Heart right ventricle (tissue), 16 donors: ENCODE data around the gene EIF4G1. TPM values are rescaled to one million over a fixed set of nuclear protein-coding genes. Genes with fewer than 3 reads are reported as not detected.

Experiments used
- ATAC-seq, 8 donors: fragments of 200-7000 bp; cut with Tn5 transposase; one replicate each; pipeline ENCODE4 v1.9.1; 2020; ENCODE audit warnings: mild to moderate bottlenecking in 8 of 8, moderate library complexity in 8 of 8, moderate number of reproducible peaks in 1 of 8
- DNase-seq, 2 donors: peaks; one replicate each; pipeline ENCODE4 v3.0.0-alpha.2; 2020
- H3K27ac ChIP-seq, 10 donors: fragments of 200-600 bp; sonication (generic) in 2 of 10; one replicate each; pipeline versions ENCODE4 v1.5.0 to v1.8.0; 2020 to 2022; ENCODE audit warnings: mild to moderate bottlenecking in 3 of 10
- H3K27me3 ChIP-seq, 7 donors: fragments of 200-600 bp; one replicate each; pipeline ENCODE4 v1.8.0; 2021 to 2022; ENCODE audit warnings: mild to moderate bottlenecking in 2 of 7
- H3K36me3 ChIP-seq, 9 donors: fragments of 200-600 bp; sonication (generic) in 1 of 9; one replicate each; pipeline versions ENCODE4 v1.5.0 to v1.8.0; 2020 to 2022; ENCODE audit warnings: mild to moderate bottlenecking in 2 of 9
- H3K4me1 ChIP-seq, 9 donors: fragments of 200-600 bp; sonication (generic) in 1 of 9; one replicate each; pipeline versions ENCODE4 v1.5.0 to v1.8.0; 2020 to 2022; ENCODE audit warnings: mild to moderate bottlenecking in 4 of 9
- H3K4me3 ChIP-seq, 10 donors: fragments of 200-600 bp; sonication (generic) in 2 of 10; one replicate each; pipeline versions ENCODE4 v1.5.0 to v1.8.0; 2020 to 2022; ENCODE audit warnings: mild to moderate bottlenecking in 7 of 10, moderate library complexity in 2 of 10
- H3K9me3 ChIP-seq, 11 donors: fragments of 200-600 bp in 10 of 11; sonication (generic) in 2 of 11; one replicate each; pipeline versions ENCODE4 v1.5.0 to v1.8.0; 2013 to 2022; ENCODE audit warnings: mild to moderate bottlenecking in 2 of 11, control low read depth in 1 of 11, moderate library complexity in 1 of 11
- WGBS, 2 donors: extraction: QIAGEN DNeasy Blood & Tissue Kit; methylation state at CpG; one replicate each; pipeline ENCODE4 v1.1.7; 2013; ENCODE audit warnings: inconsistent platforms in 1 of 2; 5-methylcytosine and 5-hydroxymethylcytosine counted together
- intact Hi-C, 10 donors: fragments of 100-400 bp; cut with DNase I; formaldehyde crosslinking; loops; one replicate each; pipeline versions ENCODE4 v1.11.1 to v1.14.2; 2022
- polyA plus RNA-seq, 2 donors: library from polyadenylated mRNA; stranded (reverse); fragments of 200-250 nt; gene quantifications; one replicate each; pipeline ENCODE4 v1.2.3, GENCODE V29; 2013
- total RNA-seq, 10 donors: library from RNA; stranded (reverse); fragmentation: NEBNext Ultra II Directional in 3 of 10; extraction: Animal tissue kit (Norgen Biotek cat#: 25700) in 3 of 10; gene quantifications; one replicate each; pipeline versions ENCODE4 v1.2.1 to v1.2.4, GENCODE V29; 2021 to 2023
- TF ChIP-seq, protein P1 (sequence below), 9 donors: fragments of 200-600 bp; sonication (generic) in 2 of 9; IDR thresholded peaks; one replicate each; pipeline versions ENCODE4 v1.5.0 to v1.8.0; 2021 to 2022; ENCODE audit warnings: antibody characterized with exemption in 9 of 9, mild to moderate bottlenecking in 5 of 9, moderate library complexity in 1 of 9
- donor health status: Arrhythmogenic right ventricular cardiomyopathy.
- donor health status: ischemic (EF 13 %, LVEDD 7.1; RV severe dilation, severe dysfunction).
- donor health status: healthy with polysubstance abuse.
- donor health status: DM: no; HTN: yes; CAD: no.
- donor health status: DM: no; HTN: no; CAD: no.
- donor health status: ischemic (EF 25% LVEDD 6.9; RV normal size, moderate dysfunction).
- donor health status: ischemic (EF 25% LVEDD 5.7; RV mildly dilated, moderate dysfunction).
- donor health status: healthy.
- donor health status: DM: yes; HTN: yes; CAD: no.
- donor health status: Ischemic cardiomyopathy.
- donor health status: ischemic (EF 35%, LVEDD 5.7; RV mildly dilated, moderate dysfunction).
- donor health status: nonischemic (EF 11% LVEDD 7.7; RV severe dilation, severe dysfunction).
- donor health status: DM: yes; HTN: yes; CAD: no.
- donor health status: PGD.
- donor health status: ischemic (EF 29% LVEDD 5.4; RV normal size, mild dysfunction).
- donor health status: nonischemic (EF 23%, LVEDD 6.1; RV moderate dilation, normal function).

The EIF4G1 gene
- total and polyA plus RNA-seq, 12 donors, result 142 to 316 (median 209) TPM

DNA sequence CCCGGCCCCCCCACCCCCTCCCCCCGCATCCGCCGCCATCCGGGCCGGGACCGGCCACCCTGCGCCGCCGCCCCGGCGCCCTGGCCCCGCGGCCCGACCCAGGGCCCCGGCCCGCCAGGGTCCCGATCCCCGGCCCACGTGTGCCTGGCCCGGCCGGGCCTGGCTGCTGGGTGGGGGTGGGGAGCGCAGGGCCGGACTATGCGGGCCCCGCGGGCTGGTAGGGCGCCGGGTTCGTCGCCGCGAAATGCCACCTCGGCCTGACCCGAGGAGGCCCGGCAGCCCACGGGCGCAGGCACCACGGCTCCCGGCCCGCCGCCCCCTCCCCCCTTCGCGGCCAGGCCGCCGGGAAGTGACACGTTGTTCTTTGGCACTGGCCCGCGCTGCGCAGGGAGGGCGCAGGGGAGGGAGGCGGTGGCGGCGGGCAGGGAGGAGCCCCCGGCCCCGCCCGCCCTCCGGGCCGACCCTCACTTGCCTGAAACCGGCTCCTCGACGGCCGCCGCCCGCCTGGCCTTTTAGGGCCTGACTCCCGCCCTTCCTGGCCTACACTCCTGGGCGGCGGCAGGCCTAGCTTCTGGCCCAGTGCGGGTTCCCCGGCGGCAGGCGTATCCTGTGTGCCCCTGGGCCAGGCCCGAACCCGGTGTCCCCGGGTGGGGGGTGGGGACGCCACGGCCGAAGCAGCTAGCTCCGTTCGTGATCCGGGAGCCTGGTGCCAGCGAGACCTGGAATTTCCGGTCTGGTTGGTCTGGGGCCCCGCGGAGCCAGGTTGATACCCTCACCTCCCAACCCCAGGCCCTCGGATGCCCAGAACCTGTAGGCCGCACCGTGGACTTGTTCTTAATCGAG, 515 bp downstream of the EIF4G1 start:
- DNase-seq (peak; percentile 87 to 89), ATAC-seq (peak; percentile 66 to 85 (median 82))
- H3K9me3 ChIP-seq, result no peaks in the 10 kb centered on the region
- TF ChIP-seq, protein P1, sequence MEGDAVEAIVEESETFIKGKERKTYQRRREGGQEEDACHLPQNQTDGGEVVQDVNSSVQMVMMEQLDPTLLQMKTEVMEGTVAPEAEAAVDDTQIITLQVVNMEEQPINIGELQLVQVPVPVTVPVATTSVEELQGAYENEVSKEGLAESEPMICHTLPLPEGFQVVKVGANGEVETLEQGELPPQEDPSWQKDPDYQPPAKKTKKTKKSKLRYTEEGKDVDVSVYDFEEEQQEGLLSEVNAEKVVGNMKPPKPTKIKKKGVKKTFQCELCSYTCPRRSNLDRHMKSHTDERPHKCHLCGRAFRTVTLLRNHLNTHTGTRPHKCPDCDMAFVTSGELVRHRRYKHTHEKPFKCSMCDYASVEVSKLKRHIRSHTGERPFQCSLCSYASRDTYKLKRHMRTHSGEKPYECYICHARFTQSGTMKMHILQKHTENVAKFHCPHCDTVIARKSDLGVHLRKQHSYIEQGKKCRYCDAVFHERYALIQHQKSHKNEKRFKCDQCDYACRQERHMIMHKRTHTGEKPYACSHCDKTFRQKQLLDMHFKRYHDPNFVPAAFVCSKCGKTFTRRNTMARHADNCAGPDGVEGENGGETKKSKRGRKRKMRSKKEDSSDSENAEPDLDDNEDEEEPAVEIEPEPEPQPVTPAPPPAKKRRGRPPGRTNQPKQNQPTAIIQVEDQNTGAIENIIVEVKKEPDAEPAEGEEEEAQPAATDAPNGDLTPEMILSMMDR (IDR thresholded peaks at IDR 0.05), result no peak
- peaks cover 26 to 52% (median 47%) of the 10 kb centered on the region in 9 donors for H3K4me1 ChIP-seq
- 1% methylated on average over 67 to 80 of the region's 89 CpGs for WGBS, 2 donors
- H3K4me3 ChIP-seq, result peak overlapping the region; percentile 68 to 95 (median 85)
- H3K36me3 ChIP-seq, result peaks cover 0 to 32% (median 18%) of the 10 kb centered on the region in 9 donors
- intact Hi-C loops, result loop anchor here in 5 of 10 donors (2.0 to 10.0 kb wide), 7 partner anchors 16 to 690 kb away; partner anchors contain the start of genes ABCF3 (in 1 of the 5), DVL3 (in 1 of the 5) and PSMD2 (in 1 of the 5)
- H3K27me3 ChIP-seq, result no peaks in the 10 kb centered on the region
- H3K27ac ChIP-seq, result peak overlapping the region; percentile 96 to 100 (median 98)

DNA sequence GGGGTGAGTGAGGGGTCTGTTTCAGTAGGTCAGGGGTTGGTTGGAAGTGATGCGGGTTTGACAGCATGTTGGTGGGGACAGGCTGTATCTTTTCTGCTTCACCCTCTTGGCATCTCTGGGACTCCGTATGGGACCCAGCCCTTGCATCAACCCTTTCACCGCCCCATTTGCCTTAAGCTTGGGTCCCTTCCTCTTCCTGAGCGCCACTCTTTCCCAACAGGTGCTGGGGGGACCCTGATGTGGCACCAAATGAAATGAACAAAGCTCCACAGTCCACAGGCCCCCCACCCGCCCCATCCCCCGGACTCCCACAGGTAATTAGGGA, 1.1 kb downstream of the EIF4G1 start:
- 7 to 10% methylated on average over 6 of the region's 6 CpGs for WGBS, 2 donors
- intact Hi-C loops, result loop anchor here in 5 of 10 donors (2.0 to 10.0 kb wide), 6 partner anchors 17 to 691 kb away; partner anchors contain the start of genes ABCF3 (in 1 of the 5), DVL3 (in 1 of the 5) and PSMD2 (in 1 of the 5)
- Histone ChIP-seq H3K27me3 (no peaks in the 10 kb centered on the region), H3K4me3 (peak overlapping the region; percentile 68 to 95 (median 85)), H3K4me1 (peaks cover 26 to 57% (median 52%) of the 10 kb centered on the region in 9 donors), H3K36me3 (peaks cover 0 to 37% (median 20%) of the 10 kb centered on the region in 9 donors), H3K27ac (peak overlapping the region; percentile 96 to 100 (median 98)), H3K9me3 (no peaks in the 10 kb centered on the region)
- TF ChIP-seq, protein P1 (IDR thresholded peaks at IDR 0.05), result no peak
- ATAC-seq (peak in 3 of 8 donors; percentile 0 to 1 (median 0)), DNase-seq (no peak)

DNA sequence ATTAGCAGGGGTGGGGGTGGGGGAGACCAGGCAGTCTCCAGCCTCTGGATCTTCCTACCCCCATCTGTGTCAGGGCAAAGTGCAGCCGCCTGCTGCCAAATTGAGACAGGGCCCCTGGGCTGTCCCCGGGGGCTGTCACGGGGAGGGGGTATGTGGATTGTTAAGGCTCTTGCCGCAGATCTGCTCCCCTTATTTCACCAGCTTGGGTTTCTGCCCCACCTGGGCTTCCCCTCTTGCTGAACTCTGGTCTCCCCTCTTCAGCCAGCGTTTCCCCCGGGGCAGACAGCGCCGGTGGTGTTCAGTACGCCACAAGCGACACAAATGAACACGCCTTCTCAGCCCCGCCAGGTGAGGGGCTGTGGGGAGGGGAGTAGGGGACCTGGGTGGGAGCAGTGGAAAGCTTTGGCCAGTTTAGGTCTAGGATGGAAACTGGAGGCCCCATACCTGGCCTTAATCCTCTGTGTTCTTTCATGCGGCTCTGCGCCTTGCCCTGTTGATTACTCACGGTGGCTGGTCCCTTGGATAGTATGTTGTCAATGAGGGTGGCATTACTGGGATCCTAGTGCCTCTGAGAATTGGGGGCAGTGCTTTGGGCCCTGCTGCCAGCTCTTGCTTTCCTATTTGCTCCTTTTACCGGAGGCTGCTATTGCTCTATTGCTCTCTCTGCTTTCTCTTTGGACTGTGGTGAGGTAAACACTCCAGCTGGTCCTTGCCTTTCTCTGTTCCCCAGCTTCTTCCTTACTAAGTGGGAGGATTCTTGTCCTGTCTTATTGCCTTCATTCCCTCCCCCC, 1.7 kb downstream of the EIF4G1 start:
- peak overlapping the region; percentile 68 to 95 (median 85) for H3K4me3 ChIP-seq
- H3K27me3 ChIP-seq, result no peaks in the 10 kb centered on the region
- WGBS, 2 donors, result 27 to 33% methylated on average over 16 of the region's 16 CpGs
- intact Hi-C loops, result loop anchor here in 5 of 10 donors (2.0 to 10.0 kb wide), 6 partner anchors 17 to 691 kb away; partner anchors contain the start of genes ABCF3 (in 1 of the 5), DVL3 (in 1 of the 5) and PSMD2 (in 1 of the 5)
- peaks cover 26 to 62% (median 58%) of the 10 kb centered on the region in 9 donors for H3K4me1 ChIP-seq
- DNase-seq (no peak), ATAC-seq (no peak)
- H3K36me3 ChIP-seq, result peaks cover 0 to 43% (median 26%) of the 10 kb centered on the region in 9 donors
- H3K9me3 ChIP-seq, result no peaks in the 10 kb centered on the region
- TF ChIP-seq, protein P1 (IDR thresholded peaks at IDR 0.05), result no peak
- peak overlapping the region; percentile 96 to 100 (median 98) for H3K27ac ChIP-seq

DNA sequence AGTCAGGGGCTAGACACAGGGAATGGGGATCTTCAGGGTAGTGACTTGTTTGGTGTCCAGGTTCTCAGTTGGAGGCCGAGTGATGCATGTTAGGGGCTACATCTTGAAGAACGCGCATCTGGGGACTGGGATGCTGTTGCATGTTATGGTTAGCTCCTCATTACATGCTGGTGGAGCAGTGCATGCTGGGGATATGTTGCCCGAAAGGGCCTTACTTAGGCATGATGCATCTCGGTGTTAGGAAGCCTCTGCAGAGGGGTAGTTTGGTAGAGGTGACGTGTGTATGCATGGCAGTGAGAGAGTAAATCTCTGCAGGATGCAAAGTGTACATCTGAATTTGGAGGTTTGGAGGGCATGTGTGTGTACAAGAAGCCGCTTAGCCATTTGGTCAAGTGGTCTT, 2.4 kb downstream of the EIF4G1 start:
- TF ChIP-seq, protein P1 (IDR thresholded peaks at IDR 0.05), result no peak
- Histone ChIP-seq H3K36me3 (peaks cover 4 to 50% (median 33%) of the 10 kb centered on the region in 9 donors), H3K27ac (peak overlapping the region in 6 of 10 donors; percentile 2 to 100 (median 96)), H3K9me3 (no peaks in the 10 kb centered on the region), H3K27me3 (no peaks in the 10 kb centered on the region), H3K4me3 (peak overlapping the region in 9 of 10 donors; percentile 68 to 95 (median 85)), H3K4me1 (peaks cover 26 to 69% (median 62%) of the 10 kb centered on the region in 9 donors)
- intact Hi-C loops, result loop anchor here in 3 of 10 donors (10.0 kb wide), 3 partner anchors 132 to 692 kb away; partner anchors contain the start of genes ABCF3 (in 1 of the 3) and DVL3 (in 1 of the 3)
- no peak for ATAC-seq
- 72 to 81% methylated on average over 7 of the region's 7 CpGs for WGBS, 2 donors
- DNase-seq, result no peak
